Adrenal gland (tissue), 19 donors: ENCODE data around the gene RPS15. TPM values are rescaled to one million over a fixed set of nuclear protein-coding genes. Genes with fewer than 3 reads are reported as not detected.

Experiments
- DNase-seq, 7 donors: peaks; one replicate each; pipeline ENCODE4 v3.0.0-alpha.2; 2019 to 2020
- H3K27ac ChIP-seq, 5 donors: fragments of 200-600 bp; sonication (generic) in 4 of 5; 1 replicate in 3 of 5; 2 replicates in 2 of 5; pipeline versions ENCODE4 v1.5.1 to v1.8.0; 2016 to 2020; ENCODE audit warnings: mild to moderate bottlenecking in 1 of 5
- H3K27me3 ChIP-seq: fragments of 200-600 bp; 2 replicates; pipeline ENCODE4 v1.8.0; 2021
- H3K36me3 ChIP-seq, 2 donors: fragments of 200-600 bp; replicated peaks in 1 of 2; 1 replicate in 1 of 2; 2 replicates in 1 of 2; pipeline versions ENCODE4 v1.5.1 to v1.8.0; 2018 to 2022
- H3K4me1 ChIP-seq, 2 donors: fragments of 200-600 bp; replicated peaks in 1 of 2; 1 replicate in 1 of 2; 2 replicates in 1 of 2; pipeline versions ENCODE4 v1.5.1 to v1.8.0; 2018 to 2021
- H3K4me3 ChIP-seq, 4 donors: fragments of 200-600 bp; sonication (generic) in 3 of 4; one replicate each; pipeline ENCODE4 v1.5.1; 2016 to 2018
- H3K9me3 ChIP-seq, 3 donors: fragments of 200-600 bp; sonication (generic) in 1 of 3; replicated peaks in 1 of 3; 1 replicate in 2 of 3; 2 replicates in 1 of 3; pipeline versions ENCODE4 v1.5.1 to v1.8.0; 2016 to 2021
- CTCF ChIP-seq, 6 experiments: fragments of 450-650 bp in 4 of 6; fragments of 200-600 bp in 2 of 6; sonication (generic) in 1 of 6; IDR thresholded peaks; 1 replicate in 5 of 6; 2 replicates in 1 of 6; pipeline versions ENCODE4 v1.5.1 to v1.8.0; 2016 to 2021; ENCODE audit warnings: antibody characterized with exemption in 6 of 6, mild to moderate bottlenecking in 2 of 6, moderate library complexity in 1 of 6
- POLR2A ChIP-seq, 2 donors: fragments of 450-650 bp; IDR thresholded peaks; one replicate each; pipeline ENCODE4 v1.6.1; 2017; ENCODE audit warnings: antibody characterized with exemption in 2 of 2, mild to moderate bottlenecking in 2 of 2, moderate library complexity in 1 of 2
- WGBS, 4 donors: extraction: QIAGEN DNeasy Blood & Tissue Kit in 2 of 4; methylation state at CpG; one replicate each; pipeline versions ENCODE4 v1.1.5 to v1.1.7; 2013 to 2017; 5-methylcytosine and 5-hydroxymethylcytosine counted together
- intact Hi-C, 2 donors: fragments of 100-400 bp; cut with DNase I; formaldehyde crosslinking; loops; one replicate each; pipeline versions ENCODE4 v1.14.1 to v1.15.0; 2022 to 2023
- long read RNA-seq, 10 donors: library from polyadenylated mRNA in 3 of 10; unstranded in 2 of 10; stranded (forward) in 1 of 10; transcript quantifications; one replicate each; pipeline ENCODE4 v2.0.0 and lab custom pipeline, GENCODE V29; 2021 to 2026
- polyA plus RNA-seq, 3 donors: library from polyadenylated mRNA; stranded (reverse); fragments of 200-250 nt in 2 of 3; fragments of 350-450 nt in 1 of 3; fragmentation: Illumina TruSeq in 1 of 3; extraction: RNeasy Lipid Tissue Mini Kit (QIAGEN cat#74804) in 1 of 3; gene quantifications; one replicate each; pipeline ENCODE4 v1.2.3, GENCODE V29; 2013 to 2014
- total RNA-seq, 9 donors: library from RNA; depleted of rRNA in 4 of 9; stranded (reverse); fragments of >200 nt in 4 of 9; fragments of 120-200 nt in 1 of 9; fragmentation: NEBNext Ultra II Directional in 1 of 9; extraction: Animal tissue kit (Norgen Biotek cat#: 25700) in 1 of 9; gene quantifications; one replicate each; pipeline versions ENCODE4 v1.1.0 to v1.2.4, GENCODE V29; 2013 to 2023
- donor health status: healthy with polysubstance abuse.
- donor health status: Bipolar disorder and iron deficiency.
- donor health status: DM: yes; HTN: yes; CAD: no.
- donor health status: DM: no; HTN: no; CAD: no.
- donor health status: DM: no; HTN: no; CAD: no.
- donor health status: DM: yes; HTN: yes; CAD: no.

The RPS15 gene
- 1,000 to 10,000 TPM in 6 of 9 donors, 100 to 1,000 TPM in 3; 780 to 3,934 (median 1,471) TPM for total RNA-seq
- 1,000 to 10,000 TPM in 2 of 3 donors, 100 to 1,000 TPM in 1; 471 to 4,071 (median 2,224) TPM for polyA plus RNA-seq
- long read RNA-seq, donor 1, transcript RPS15-203 (3 exons, 570 nt): minor isoform, 18 of 482 reads
- long read RNA-seq, donor 1, transcript RPS15-210 (3 exons, 873 nt): minor isoform, 28 of 482 reads
- long read RNA-seq, donor 1, transcript RPS15-209 (4 exons, 510 nt): major isoform, 386 of 482 reads
- long read RNA-seq, donor 1, transcript RPS15-201 (4 exons, 534 nt): minor isoform, 11 of 482 reads
- long read RNA-seq, donor 1, partial matches to known transcripts: 15 of 482 reads
- long read RNA-seq, donor 1, other reads (novel, unspliced or antisense): 21 of 482 reads
- long read RNA-seq, donor 2, transcript RPS15-203 (3 exons, 570 nt): minor isoform, 9 of 397 reads
- long read RNA-seq, donor 2, transcript RPS15-201 (4 exons, 534 nt): minor isoform, 17 of 397 reads
- long read RNA-seq, donor 2, transcript RPS15-209 (4 exons, 510 nt): major isoform, 340 of 397 reads
- long read RNA-seq, donor 2, transcript RPS15-210 (3 exons, 873 nt): minor isoform, 13 of 397 reads
- long read RNA-seq, donor 2, partial matches to known transcripts: 6 of 397 reads
- long read RNA-seq, donor 2, other reads (novel, unspliced or antisense): 5 of 397 reads
- long read RNA-seq, donor 3, transcript RPS15-201 (4 exons, 534 nt): minor isoform, 12 of 366 reads
- long read RNA-seq, donor 3, transcript RPS15-203 (3 exons, 570 nt): minor isoform, 38 of 366 reads
- long read RNA-seq, donor 3, transcript RPS15-209 (4 exons, 510 nt): major isoform, 280 of 366 reads
- long read RNA-seq, donor 3, transcript RPS15-210 (3 exons, 873 nt): minor isoform, 17 of 366 reads
- long read RNA-seq, donor 3, partial matches to known transcripts: 9 of 366 reads
- long read RNA-seq, donor 3, other reads (novel, unspliced or antisense): 5 of 366 reads
- long read RNA-seq, donor 4, transcript RPS15-210 (3 exons, 873 nt): minor isoform, 128 of 1,502 reads
- long read RNA-seq, donor 4, transcript RPS15-209 (4 exons, 510 nt): major isoform, 1,327 of 1,502 reads
- long read RNA-seq, donor 4, transcript RPS15-201 (4 exons, 534 nt): minor isoform, 21 of 1,502 reads
- long read RNA-seq, donor 4, partial matches to known transcripts: 3 of 1,502 reads
- long read RNA-seq, donor 4, other reads (novel, unspliced or antisense): 16 of 1,502 reads
- long read RNA-seq, donor 5, transcript RPS15-209 (4 exons, 510 nt): major isoform, 819 of 947 reads
- long read RNA-seq, donor 5, transcript RPS15-201 (4 exons, 534 nt): minor isoform, 20 of 947 reads
- long read RNA-seq, donor 5, transcript RPS15-208 (5 exons, 711 nt): minor isoform, 9 of 947 reads
- long read RNA-seq, donor 5, transcript RPS15-210 (3 exons, 873 nt): minor isoform, 53 of 947 reads
- long read RNA-seq, donor 5, partial matches to known transcripts: 38 of 947 reads
- long read RNA-seq, donor 5, other reads (novel, unspliced or antisense): 3 of 947 reads
- long read RNA-seq, donor 6, transcript RPS15-210 (3 exons, 873 nt): minor isoform, 198 of 1,792 reads
- long read RNA-seq, donor 6, transcript RPS15-201 (4 exons, 534 nt): minor isoform, 20 of 1,792 reads
- long read RNA-seq, donor 6, transcript RPS15-209 (4 exons, 510 nt): major isoform, 1,542 of 1,792 reads
- long read RNA-seq, donor 6, partial matches to known transcripts: 3 of 1,792 reads
- long read RNA-seq, donor 6, other reads (novel, unspliced or antisense): 19 of 1,792 reads
- long read RNA-seq, donor 7, transcript RPS15-210 (3 exons, 873 nt): minor isoform, 23 of 329 reads
- long read RNA-seq, donor 7, transcript RPS15-209 (4 exons, 510 nt): major isoform, 265 of 329 reads
- long read RNA-seq, donor 7, transcript RPS15-203 (3 exons, 570 nt): minor isoform, 14 of 329 reads
- long read RNA-seq, donor 7, transcript RPS15-201 (4 exons, 534 nt): minor isoform, 9 of 329 reads
- long read RNA-seq, donor 7, partial matches to known transcripts: 8 of 329 reads
- long read RNA-seq, donor 7, other reads (novel, unspliced or antisense): 8 of 329 reads
- long read RNA-seq, donor 8, transcript RPS15-201 (4 exons, 534 nt): minor isoform, 14 of 578 reads
- long read RNA-seq, donor 8, transcript RPS15-209 (4 exons, 510 nt): major isoform, 484 of 578 reads
- long read RNA-seq, donor 8, transcript RPS15-210 (3 exons, 873 nt): minor isoform, 26 of 578 reads
- long read RNA-seq, donor 8, transcript RPS15-203 (3 exons, 570 nt): minor isoform, 23 of 578 reads
- long read RNA-seq, donor 8, partial matches to known transcripts: 0 of 578 reads
- long read RNA-seq, donor 8, other reads (novel, unspliced or antisense): 23 of 578 reads
- long read RNA-seq, donor 9, transcript RPS15-210 (3 exons, 873 nt): minor isoform, 16 of 358 reads
- long read RNA-seq, donor 9, transcript RPS15-201 (4 exons, 534 nt): minor isoform, 17 of 358 reads
- long read RNA-seq, donor 9, transcript RPS15-209 (4 exons, 510 nt): major isoform, 284 of 358 reads
- long read RNA-seq, donor 9, transcript RPS15-203 (3 exons, 570 nt): minor isoform, 27 of 358 reads
- long read RNA-seq, donor 9, partial matches to known transcripts: 5 of 358 reads
- long read RNA-seq, donor 9, other reads (novel, unspliced or antisense): 7 of 358 reads
- long read RNA-seq, donor 10, transcript RPS15-210 (3 exons, 873 nt): minor isoform, 24 of 223 reads
- long read RNA-seq, donor 10, transcript RPS15-209 (4 exons, 510 nt): major isoform, 171 of 223 reads
- long read RNA-seq, donor 10, transcript RPS15-201 (4 exons, 534 nt): minor isoform, 13 of 223 reads
- long read RNA-seq, donor 10, partial matches to known transcripts: 0 of 223 reads
- long read RNA-seq, donor 10, other reads (novel, unspliced or antisense): 12 of 223 reads

GRCh38 chr19:1438035-1438932 is at the start of gene RPS15:
Gene RPS15, plus strand, starts transcription at chr19:1438396. Its CDS starts 30 bp downstream, at chr19:1438426.
- Histone ChIP-seq H3K9me3 (no peaks in the 10 kb centered on the region), H3K4me3 (peak within 1 kb of the TSS; percentile 5 to 95 (median 84)), H3K27ac (peak within 1 kb of the TSS; percentile 64 to 94 (median 83)), H3K36me3 (peaks cover 0 to 58% of the 10 kb centered on the region in 2 donors), H3K27me3 (no peaks in the 10 kb centered on the region), H3K4me1 (peaks cover 9 to 19% of the 10 kb centered on the region in 2 donors)
- peak; percentile 93 to 97 (median 95) for DNase-seq
- intact Hi-C loops: loop anchor here in 1 of 2 donors (10.0 kb wide), 1 partner anchor 163 kb away; the partner anchor contains the start of gene FAM174C
- 1 to 2% (median 2%) methylated on average over 36 to 100 of the region's 100 CpGs for WGBS, 4 donors
- TF ChIP-seq POLR2A (IDR thresholded peaks at IDR 0.05) (peak; percentile 89 to 93), CTCF (IDR thresholded peaks at IDR 0.05) (peak; percentile 70 to 96 (median 89))

- WGBS, 4 donors: 83 to 92% (median 91%) methylated on average over 5 to 17 of the region's 17 CpGs
- Histone ChIP-seq H3K27me3 (no peaks in the 10 kb centered on the region), H3K27ac (no peak overlapping the region), H3K36me3 (peaks cover 0 to 50% of the 10 kb centered on the region in 2 donors), H3K9me3 (no peaks in the 10 kb centered on the region), H3K4me3 (no peak overlapping the region), H3K4me1 (peaks cover 17 to 21% of the 10 kb centered on the region in 2 donors)
- DNase-seq: no peak
- TF ChIP-seq CTCF (IDR thresholded peaks at IDR 0.05) (no peak), POLR2A (IDR thresholded peaks at IDR 0.05) (no peak)
- intact Hi-C loops: loop anchor here in 1 of 2 donors (10.0 kb wide), 1 partner anchor 104 kb away; the partner anchor contains the start of gene EFNA2
Observed at GRCh38 chr19:1388637-1389026, 49.6 kb upstream of the RPS15 start.
